HG03097 (cell line): ENCODE data around the gene POC1A.
"Not testable (repeated sequence)": the region's sequence is repeated elsewhere in the genome, so short reads cannot be mapped to it uniquely, and the experiment has no call there.

Experiments used
- ATAC-seq: cut with Tn5 transposase; IDR thresholded peaks from one replicate; pipeline ENCODE4 v1.9.1; 2021; ENCODE audit not compliant: unreplicated experiment, low FRiP score

The POC1A gene

DNA sequence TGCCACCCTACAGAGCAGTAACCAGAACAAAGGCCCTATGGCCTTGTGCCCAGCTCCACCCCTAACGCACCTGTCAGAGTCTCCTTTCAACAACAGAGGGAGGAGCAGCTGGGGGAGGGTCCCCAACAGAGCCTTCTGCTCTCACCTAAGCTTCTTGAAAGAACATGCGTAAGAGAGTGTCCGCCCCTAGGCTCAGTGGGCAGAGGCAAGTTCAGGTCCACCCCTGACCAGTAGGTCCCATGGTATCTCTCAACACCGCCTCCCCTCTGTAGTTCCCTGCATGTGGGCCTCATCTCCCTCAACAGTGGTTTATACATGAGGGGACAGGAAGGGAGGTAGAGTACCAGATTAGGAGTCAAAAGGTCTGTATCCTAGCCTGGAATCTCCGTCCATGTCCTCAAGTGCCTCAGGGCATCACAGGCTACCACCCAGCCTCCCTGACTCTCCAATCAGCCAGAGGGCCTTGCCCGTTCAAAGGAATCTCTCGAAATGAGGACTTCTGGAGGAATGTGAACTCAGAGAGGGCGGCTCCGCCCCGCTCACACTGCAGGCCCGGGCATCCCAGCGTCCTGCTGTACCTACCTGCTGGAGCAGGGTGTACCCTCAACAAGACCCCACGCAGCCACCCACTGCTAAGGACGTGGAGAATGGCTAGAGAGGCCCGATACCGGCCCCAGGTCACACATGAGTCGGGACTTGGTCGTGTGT lies 680 bp downstream of the POC1A start:
- ATAC-seq: peak; percentile 19

DNA sequence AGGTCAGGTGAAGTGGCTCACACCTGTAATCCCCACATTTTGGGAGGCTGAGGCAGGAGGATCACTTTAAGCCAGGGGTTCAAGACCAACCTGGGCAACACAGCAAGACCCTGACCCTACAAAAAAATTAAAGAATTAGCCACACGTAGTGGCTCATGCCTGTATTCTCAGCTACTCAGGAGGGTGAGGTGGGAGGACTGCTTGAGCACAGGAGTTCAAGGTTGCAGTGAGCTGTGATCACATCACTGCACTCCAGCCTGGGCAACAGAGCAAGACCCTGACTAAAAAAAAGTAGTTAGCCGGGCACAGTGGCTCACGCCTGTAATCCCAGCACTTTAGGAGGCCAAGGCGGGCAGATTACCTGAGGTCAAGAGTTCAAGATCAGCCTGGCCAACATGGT lies 2.2 kb downstream of the POC1A start:
- ATAC-seq: not testable (repeated sequence)

DNA sequence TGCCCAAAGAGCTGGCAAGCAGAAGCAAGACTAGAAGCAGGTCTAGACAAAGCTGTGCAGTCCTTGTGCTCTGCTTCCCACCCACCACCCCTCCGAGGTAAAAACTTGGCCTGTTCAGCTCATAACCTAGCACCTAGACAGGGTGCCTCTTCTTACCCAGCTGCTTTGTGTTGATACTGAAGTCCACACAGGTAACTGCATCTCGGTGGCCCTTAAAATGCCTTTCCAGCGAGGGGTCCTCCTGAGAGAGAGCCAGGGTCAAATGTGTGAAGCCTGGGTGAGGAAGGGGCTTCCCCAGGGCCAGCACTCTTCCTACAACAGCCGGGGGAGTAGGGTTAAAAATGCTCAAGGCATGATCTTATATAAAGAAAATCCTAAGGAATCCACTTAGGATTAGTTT lies 3.4 kb downstream of the POC1A start:
- ATAC-seq: no peak

DNA sequence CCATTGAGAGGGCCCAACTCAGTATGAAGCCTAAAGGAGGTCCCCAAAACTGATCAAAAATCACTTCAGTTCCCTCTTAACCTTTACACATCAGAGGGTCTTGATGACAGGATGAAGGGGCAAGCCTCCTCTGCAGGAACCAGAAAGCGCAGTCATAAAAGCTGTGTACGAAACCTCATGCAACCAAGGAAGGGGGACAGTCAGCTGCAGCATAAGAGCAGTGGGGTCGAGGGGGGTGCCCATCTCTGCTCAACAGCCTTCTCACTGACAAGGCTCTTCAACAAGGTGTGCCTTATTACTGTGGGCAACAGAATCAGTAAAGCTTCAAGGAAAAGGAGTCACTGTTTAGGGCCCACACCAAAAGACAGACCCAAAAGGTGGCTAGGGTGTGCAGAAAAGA lies 3.9 kb downstream of the POC1A start:
- no peak for ATAC-seq

DNA sequence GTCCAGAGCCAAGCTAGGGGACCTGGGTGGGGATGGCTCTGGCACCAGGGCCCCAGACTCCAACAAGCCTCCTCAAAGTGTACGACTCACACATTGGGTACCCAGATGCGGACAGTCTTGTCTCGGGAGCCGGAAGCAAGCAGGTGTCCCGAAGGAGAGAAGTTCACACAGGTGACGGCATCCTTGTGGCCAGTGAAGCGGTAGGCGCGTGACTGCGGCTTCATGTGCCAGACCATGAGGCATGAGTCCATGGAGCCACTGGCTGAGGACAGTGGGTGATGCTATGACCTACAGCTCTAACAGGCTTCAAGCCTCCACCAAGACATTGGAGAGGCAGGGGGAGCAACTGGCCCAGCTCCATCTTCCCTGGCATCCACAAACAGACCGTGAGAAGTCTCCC lies 4.5 kb downstream of the POC1A start:
- ATAC-seq: no peak

DNA sequence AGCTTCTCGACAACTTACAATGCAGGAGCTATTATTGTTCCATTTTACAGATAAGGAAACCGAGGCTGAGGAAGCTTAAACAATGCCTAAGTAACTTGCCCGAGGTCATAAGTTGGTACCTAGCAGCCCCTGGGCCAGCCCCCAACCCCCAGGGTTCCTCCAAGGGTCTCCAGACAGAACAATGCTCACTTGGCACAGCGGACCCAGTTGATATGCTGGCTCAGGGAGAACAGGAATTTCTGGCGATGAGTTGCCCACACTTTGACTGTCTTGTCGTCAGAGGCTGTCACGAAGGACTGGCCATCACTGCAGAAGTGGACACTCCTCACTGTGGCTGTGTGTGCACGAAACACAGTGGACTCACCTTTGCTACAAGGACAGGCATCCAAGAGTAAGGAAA lies 5.2 kb downstream of the POC1A start:
- no peak for ATAC-seq

DNA sequence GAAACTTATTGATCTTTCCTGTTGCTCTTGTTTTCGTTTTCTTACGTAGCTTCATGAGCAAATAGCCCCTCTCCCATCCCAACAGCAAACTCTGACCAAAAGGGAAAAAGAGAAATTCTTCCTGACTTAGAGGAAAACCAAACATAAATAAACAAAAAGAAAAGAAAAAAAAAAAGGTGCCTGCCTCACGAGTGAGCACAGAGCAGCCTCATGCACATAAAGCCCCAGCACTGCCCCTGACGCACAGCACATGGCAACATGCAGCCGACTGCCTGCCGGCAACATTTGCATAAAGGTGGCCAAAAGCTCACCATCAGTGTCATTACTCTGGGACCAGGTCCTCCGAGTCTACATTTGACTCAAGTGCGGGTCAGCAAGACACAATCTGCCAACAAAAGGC lies 6.4 kb downstream of the POC1A start:
- ATAC-seq: no peak

DNA sequence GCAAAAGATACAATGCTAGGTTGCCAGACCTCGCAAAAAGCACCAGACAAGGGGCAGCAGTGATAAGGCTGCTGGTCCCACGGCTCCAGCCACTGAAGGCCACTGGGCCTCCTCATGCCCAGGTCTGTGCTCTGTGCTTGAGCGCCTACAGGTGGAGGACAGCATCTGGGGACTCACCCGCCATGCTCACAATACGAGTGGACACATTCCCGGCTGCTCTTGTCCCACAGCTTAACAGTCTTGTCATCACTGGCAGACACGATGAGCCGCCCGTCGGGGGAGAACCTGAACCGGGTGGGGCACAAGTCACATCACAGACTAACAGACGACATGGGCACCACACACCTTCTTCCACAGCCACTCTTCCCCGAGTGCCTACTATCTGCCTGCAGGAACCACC lies 7.4 kb downstream of the POC1A start:
- ATAC-seq: no peak

DNA sequence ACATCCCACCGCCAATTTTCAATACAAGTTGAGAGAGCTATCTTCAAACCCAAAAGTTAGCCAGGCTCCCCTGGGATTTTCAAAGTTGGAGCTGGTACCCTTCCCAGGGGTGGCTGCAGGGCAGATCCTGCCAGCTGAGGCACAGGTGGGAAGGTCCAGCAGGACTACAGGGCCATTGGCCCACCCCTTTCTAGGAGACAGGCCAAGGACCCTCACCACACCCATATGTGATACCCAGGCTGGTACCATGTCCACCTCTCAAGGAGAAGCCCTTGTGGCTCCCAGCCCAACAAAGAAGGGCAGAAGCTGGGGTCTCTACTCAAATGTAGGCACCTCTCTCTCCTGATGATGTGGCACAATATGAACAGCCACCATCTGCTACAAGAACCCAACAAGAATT lies 8.0 kb downstream of the POC1A start:
- ATAC-seq: no peak

DNA sequence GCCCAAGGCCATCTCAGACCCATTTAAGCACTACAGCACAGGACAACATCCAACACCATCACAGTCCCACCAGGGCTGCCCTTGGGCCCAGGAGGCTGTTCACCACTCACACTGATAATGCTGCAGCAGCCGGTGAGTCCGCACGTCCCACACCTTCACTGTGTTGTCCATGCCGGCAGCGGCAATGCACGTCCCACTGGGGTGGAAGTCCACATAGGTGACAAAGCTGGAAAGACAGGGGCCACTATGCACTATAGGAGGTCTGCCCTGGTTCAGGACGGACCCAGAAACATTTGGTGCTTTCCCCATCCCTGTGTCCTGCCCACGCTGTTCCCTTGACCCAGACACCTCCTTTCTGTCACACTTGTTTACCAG lies 8.5 kb downstream of the POC1A start:
- no peak for ATAC-seq

DNA sequence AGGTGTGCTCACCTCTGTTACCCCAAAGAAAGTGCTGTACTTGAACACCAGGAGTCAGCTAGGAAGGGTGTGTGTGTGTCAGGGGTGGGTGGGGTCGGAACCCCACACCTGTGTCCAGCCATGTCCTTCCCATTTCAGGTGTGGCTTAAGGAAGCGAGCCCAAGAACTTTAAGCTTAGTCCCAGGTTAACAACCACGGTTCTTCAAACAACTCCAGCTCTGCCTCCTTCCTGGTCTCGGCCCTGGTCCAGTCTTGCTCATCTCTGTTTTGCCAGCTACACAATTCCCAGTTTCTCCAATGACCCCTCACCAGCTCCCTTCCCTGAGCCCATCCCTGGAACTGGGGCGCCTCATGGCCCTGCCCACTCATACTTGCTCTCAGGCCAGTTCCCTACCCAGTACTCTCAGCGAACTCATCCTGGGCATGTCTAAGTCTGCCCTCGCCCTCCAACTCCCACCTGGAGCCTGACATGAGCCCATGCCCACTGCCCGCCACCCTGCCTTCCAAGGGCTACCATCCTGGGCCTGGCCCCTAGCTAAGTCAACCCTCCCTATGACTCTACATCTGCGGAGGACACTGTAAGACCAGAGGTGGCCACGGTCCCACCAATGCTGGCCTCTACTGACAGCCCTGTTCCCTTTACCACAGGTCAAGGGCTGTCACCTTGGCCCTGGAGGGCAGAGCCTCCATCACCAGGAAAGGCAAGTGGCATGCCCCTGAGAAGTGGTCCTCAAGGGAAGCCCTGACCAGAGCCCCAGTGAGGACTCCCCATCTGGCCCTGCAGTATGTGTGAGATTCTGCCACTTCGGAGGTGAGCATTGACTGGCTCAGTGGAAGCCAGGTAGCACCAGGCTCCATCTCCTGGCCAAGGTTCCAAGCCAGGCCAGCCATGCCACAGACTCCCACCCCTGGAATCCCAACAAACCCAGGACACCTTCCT lies 9.2 kb downstream of the POC1A start:
- no peak for ATAC-seq

DNA sequence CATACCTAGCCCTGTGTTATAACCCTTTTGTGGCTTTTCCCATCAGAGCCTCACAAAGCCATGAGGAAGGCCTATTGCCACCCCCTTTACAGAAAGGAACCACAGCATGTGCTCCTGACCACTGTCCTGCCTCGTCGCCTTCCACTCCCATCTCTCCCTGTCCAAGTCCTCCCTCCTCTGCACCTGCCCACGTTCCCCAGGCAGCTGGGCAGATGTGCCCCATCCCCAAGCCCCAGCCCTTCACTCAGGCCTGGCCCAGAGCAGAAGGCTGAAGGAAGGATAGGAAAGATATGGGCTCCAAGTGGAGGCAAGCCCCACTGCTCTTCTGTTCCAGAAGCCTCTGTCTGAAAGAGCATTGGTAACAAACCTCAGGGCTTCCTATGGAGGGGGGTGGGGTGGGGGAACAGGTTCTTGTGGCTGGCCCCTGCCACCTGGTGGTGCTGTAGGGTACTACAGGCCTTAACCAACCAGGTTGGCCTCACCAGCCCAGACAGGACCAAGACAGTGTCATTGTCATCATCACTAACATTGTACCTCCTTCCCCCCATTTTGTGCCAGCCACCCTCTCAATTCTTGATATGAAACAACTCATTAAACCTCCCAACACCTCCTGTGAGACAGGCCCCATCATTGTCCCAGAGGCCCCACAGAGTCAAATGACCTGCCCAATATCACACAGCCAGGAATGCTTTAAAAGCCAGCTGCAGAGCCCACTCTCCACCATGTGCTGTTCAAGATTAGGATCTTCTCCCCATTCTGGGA lies 10.0 kb downstream of the POC1A start:
- ATAC-seq: no peak

DNA sequence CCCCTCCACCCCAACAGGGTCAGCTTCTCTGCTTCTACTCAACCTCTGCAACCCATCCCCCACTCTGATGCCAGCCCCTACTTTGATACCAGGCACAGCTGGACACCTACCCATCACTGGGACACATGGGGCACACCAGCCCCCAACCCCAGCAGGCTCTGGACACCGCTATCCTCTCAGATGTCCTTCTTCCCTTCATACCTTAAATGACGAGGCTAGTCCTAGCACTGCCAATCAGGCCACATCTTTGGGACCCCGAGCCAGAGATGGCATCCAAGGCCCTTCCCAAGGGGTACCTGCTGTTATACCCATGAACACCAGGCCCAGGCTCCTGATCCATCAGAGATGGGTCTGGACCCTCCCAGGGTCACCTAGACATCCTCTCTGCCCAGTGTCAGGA lies 10.6 kb downstream of the POC1A start:
- ATAC-seq: no peak

DNA sequence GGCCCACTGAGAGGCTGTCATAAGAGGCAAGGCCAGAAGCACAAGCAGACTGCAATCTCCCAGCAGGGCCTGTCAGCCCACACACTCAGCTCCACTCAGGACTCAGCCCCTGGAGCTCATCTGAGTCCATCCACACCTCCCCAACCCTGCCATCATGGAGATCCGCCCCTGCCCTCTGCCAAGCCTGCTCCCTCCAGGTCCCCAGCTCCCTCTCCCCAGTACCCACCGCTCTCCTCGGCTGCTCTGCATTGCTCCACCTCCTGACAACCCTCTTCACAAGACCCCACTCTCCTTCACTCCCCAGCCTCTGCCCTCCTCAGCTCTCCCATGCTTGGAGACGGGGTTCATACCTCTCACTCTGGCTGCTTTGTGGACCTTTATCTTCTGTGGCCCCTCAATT lies 11.1 kb downstream of the POC1A start:
- ATAC-seq: no peak

DNA sequence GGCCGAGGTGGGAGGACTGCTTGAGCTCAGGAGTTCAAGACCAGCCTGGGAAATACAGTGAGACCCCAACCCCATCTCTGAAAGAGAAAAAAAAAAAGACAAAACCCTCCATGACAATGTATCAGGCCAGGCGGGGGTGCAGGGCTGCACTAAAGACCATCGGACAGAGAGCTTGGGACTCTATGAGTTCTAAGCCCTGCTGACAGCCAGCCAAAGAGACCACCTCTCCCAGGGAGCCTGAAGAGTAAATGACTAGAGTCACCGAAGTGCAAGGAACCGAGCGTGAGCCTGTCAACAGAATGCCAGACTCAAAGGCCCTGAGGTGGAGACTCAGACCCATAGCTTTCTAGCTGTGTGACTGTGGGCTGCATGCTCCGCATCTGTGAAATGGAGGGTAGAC lies 12.5 kb downstream of the POC1A start:
- no peak for ATAC-seq

DNA sequence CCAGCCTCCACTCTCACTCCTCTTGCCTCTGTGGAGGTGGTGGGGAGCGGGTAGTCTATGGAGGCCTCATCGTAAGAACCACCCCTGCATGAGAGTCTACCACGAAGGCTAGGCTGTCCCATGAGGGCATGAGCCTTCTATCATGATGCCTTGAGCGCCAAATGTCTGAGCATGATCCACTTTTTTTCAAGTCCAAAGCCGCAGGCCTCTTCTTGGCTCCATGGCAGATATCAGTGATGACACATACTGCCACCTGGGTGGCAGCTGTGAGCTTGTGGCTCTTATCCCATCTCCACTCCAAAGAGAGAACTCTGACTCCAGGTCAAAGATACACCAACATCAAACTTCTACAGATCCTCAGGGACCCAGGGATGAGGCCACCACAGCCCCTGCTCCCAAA lies 13.5 kb downstream of the POC1A start:
- ATAC-seq: no peak

DNA sequence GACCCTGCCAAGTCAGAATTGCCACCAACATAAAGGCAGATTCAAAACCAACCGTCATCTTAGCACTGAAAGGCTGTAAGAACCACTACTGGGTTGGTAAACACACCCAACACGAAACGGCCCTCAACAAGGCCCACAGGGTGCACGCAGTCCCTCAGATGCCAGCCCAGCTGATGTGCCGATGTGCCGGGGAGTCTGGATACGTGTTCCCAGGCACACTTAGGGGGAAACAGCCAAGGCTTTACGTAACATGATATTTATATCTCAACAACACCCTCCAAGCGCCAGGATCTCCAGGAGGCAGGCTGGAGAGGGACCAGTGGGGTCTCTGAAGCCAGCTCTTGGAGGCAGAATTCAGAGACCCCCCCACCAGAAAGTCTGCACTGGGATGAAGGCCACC lies 14.2 kb downstream of the POC1A start:
- no peak for ATAC-seq

DNA sequence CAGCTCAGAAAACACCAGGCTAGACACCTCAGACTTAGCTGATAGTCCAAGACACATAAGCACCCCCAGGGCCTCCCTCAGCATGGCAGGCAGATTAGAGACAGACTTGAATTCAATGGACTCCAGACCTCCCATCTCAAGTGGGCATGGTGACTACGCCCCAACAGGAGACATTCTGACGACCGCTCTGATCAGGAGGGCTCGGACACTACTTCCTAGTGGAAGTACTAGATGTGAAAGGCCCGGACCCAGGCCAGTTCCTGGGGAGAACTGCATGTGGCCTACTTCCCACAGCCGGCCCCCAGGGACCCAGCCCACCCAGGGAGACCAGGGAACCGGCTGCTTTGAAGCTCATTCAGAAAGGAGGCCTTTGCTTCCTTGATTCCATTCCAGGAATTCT lies 16.9 kb downstream of the POC1A start:
- ATAC-seq: no peak

DNA sequence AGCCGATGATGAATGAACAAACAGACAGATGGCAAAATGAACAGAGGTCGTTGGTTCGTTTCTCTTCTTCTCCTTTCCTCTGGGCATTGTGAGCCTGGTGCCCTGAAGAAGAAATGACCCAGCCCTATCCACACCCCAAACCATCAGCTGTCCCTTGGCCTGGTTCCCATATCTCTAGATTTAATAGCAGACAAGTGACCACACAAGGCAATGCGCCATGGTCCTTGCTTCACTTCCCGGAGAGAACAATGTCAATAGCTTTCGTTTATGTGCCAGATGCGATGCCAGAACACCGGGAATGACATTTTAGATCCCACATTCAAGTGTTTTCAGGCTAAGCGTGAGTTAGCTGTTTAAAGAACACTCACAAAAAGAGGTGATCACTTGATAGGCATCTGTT lies 17.7 kb downstream of the POC1A start:
- no peak for ATAC-seq

DNA sequence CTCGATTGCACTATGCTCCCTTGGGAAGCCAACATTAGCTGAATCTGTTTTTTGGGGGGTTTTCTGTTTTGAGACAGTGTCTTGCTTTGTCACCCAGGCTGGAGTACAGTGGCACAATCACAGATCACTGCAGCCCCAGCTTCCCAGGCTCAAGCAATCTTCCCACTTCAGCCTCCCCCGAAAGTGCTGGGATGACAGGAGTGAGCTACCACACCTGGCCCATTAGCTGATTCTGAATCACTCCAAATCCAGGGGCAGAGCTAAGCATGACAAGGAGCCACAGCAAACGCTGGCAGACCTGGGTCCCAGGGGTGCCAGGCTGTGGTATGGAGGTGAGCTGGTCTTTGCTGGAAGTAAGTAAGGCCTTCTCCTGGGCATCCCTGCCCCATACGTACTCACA lies 18.9 kb downstream of the POC1A start:
- ATAC-seq: no peak

DNA sequence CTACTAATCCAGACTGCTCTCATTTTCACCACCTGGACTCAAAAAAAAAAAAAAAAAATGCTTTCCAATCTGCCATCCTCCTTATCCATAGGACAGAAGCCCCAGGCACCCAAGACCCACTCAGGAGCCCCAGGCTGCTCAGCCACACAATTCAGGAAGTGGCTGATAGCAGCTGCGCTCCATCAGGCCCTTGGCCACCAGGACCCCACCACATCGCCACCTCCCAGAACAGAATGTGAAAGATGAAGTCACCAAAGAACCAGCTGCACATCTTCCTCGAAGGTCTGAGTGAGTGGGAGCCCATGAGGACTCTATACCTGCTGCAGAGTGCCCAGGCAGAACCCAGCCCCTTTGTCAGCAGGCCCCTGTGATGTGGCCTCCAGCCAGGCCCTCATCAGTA lies 19.5 kb downstream of the POC1A start:
- ATAC-seq: no peak
